ENCODE results near the gene THOP1. TPM values are rescaled to one million over a fixed set of nuclear protein-coding genes. Genes with fewer than 3 reads are reported as not detected.

Gene THOP1
- total RNA-seq, 1 donor from 2014 or later, result 29.3 TPM

DNA sequence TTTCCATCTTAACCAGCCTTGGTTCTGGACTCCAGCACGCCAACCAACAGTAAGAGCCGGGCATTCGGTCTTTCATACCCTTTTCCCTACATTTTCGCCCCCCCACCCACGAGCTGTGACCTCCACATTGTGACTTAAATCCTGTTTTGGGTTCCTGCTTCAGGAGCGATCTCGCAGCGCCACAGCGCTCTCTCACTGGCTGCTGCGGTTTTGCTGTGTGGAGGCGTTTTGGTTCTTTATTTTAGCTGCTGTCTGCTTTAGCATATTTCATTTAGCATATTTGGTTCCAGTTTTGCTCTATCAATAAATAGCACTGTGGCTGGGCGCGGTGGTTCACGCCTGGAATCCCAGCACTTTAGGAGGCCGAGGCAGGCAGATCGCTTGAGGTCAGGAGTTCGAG is 25.9 kb upstream of the THOP1 start:
- Histone ChIP-seq H3K27ac (no peak overlapping the region), H3K9me3 (no peaks in the 10 kb centered on the region), H3K4me1 (no peaks in the 10 kb centered on the region), H3K27me3 (no peaks in the 10 kb centered on the region), H3K36me3 (peaks cover 80% of the 10 kb centered on the region), H3K4me3 (no peak overlapping the region)
- TF ChIP-seq, protein P1, sequence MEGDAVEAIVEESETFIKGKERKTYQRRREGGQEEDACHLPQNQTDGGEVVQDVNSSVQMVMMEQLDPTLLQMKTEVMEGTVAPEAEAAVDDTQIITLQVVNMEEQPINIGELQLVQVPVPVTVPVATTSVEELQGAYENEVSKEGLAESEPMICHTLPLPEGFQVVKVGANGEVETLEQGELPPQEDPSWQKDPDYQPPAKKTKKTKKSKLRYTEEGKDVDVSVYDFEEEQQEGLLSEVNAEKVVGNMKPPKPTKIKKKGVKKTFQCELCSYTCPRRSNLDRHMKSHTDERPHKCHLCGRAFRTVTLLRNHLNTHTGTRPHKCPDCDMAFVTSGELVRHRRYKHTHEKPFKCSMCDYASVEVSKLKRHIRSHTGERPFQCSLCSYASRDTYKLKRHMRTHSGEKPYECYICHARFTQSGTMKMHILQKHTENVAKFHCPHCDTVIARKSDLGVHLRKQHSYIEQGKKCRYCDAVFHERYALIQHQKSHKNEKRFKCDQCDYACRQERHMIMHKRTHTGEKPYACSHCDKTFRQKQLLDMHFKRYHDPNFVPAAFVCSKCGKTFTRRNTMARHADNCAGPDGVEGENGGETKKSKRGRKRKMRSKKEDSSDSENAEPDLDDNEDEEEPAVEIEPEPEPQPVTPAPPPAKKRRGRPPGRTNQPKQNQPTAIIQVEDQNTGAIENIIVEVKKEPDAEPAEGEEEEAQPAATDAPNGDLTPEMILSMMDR (IDR thresholded peaks at IDR 0.05), result no peak
- intact Hi-C loops (cut with DNase I), result no loop called here
- DNase-seq, result no peak
- no peak for ATAC-seq

DNA sequence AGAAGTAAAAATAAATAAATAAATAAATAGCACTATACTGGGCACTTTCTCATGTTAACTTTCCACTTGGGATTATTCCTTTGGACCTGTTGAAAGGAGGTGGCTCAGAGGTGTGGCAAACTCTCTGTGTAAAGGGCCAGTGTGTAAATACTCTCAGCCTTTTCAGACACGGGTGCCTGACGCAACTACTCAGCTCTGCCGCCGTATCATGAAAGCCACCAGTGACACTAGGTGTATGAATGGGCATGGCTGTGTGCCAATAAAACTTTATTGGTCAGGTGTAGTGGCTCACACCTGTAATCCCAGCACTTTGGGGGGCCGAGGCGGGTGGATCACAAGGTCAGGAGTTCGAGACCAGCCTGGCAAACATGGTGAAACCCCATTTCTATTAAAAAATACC is 25.3 kb upstream of the THOP1 start:
- ATAC-seq (peak; percentile 47), DNase-seq (no peak)
- Histone ChIP-seq H3K4me3 (no peak overlapping the region), H3K27me3 (no peaks in the 10 kb centered on the region), H3K36me3 (peaks cover 80% of the 10 kb centered on the region), H3K9me3 (no peaks in the 10 kb centered on the region), H3K27ac (no peak overlapping the region), H3K4me1 (no peaks in the 10 kb centered on the region)
- TF ChIP-seq, protein P1 (IDR thresholded peaks at IDR 0.05), result no peak
- intact Hi-C loops (cut with DNase I), result loop anchor here (10.0 kb wide), 1 partner anchor 115 kb away; no protein-coding TSS in a partner anchor

DNA sequence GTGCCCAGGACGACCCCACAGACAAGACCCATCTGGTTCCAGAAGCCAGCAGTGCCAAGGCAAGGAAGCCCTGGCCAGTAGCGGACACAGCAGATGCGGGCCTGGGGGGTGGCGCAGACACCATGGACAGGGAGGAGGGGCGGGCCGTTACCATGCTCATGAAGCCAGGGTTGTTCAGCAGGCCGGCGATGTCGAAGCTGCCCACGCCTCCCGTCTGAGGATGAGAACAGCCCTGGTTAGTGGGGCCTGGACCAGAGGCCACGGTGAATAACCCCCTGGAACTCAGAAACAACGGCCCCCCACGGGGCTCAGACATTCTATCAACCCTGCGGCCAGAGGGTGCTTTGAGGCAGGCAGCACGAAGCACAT is 24.0 kb upstream of the THOP1 start:
- ATAC-seq, result no peak
- Histone ChIP-seq H3K9me3 (no peaks in the 10 kb centered on the region), H3K27me3 (no peaks in the 10 kb centered on the region), H3K4me1 (no peaks in the 10 kb centered on the region), H3K27ac (no peak overlapping the region), H3K4me3 (no peak overlapping the region), H3K36me3 (peaks cover 81% of the 10 kb centered on the region)
- intact Hi-C loops (cut with DNase I), result loop anchor here (10.0 kb wide), 1 partner anchor 116 kb away; no protein-coding TSS in a partner anchor
- TF ChIP-seq, protein P1 (IDR thresholded peaks at IDR 0.05), result no peak
- no peak for DNase-seq

DNA sequence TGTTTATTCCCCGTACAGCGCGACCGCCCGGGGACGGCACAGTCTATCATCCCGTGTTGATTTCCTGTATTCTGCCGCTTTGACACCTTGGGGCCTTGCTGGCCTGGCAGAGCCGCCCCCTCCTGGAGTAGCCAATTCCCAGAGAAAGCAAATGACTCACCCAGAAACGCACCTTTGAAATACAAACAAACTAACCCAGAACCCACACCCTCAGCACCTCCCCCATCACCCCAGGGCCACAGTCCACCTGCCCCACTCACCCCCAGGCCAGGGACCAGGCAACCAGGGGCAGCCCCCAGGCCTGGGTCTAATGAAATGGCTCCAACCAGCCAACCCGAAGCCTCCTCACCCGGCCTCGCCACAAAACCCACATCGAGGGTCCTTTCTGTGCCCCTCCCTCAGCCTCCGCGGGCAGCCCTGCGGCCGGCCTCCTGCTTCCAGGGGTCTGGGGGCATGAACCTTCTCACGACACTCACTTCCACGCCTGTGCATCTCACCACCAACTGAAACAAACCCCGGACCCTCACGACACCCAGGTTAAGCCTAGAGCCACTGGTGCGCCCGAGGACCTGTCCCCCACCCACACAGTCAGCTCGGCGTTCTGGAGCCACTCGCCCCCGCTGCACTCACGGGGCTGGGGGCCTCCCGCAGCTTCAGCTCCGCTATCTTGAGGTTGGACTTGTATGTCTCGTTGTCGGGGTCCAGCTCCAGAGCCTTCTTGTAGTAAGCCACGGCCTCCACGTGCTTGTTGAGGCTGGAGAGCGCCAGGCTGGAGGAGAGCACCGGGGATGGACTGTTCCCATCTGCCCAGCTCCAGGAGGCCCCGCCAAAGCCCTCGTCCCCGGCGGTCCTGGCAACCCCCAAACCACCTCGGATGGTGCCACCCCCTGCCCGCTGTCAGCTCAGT is 23.2 kb upstream of the THOP1 start:
- no peak for DNase-seq
- Histone ChIP-seq H3K4me3 (no peak overlapping the region), H3K36me3 (peaks cover 82% of the 10 kb centered on the region), H3K27me3 (no peaks in the 10 kb centered on the region), H3K27ac (no peak overlapping the region), H3K9me3 (no peaks in the 10 kb centered on the region), H3K4me1 (no peaks in the 10 kb centered on the region)
- no peak for ATAC-seq
- TF ChIP-seq, protein P1 (IDR thresholded peaks at IDR 0.05), result no peak
- intact Hi-C loops (cut with DNase I), result loop anchor here (10.0 kb wide), 1 partner anchor 117 kb away; no protein-coding TSS in a partner anchor

DNA sequence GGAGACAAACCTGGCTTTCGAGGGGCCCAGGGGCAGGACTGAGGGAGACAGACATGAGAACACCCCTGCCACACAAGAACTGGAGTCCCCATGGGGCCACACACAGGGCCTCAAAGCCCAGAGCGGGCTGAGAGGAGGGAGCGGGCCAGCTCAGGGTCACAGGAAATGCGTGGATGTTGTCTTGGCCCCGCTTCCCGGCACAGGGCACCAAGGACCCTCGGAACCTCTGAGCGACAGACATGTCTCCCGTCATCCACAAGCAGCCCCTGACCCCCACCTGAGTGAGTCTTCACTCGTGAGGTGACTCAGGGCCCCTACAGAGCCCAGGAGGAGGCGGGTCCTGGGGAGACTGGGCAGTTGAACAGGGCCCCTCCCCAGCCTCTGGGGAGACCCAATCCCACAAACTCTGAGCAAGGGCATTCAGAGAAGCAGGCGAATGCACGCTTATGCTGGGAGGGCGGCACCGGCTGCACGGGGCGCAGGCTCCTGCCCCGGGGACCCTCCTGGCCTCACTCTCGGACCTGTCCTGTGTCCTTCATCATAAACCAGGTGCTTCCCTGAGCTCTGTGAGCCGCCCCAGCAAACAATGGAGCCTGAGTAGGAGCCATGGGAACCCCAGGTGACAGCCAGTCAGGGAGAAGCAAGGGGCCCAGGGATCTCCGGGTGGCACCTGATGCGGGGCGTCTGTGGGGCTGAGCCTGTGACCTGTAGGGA is 22.4 kb upstream of the THOP1 start:
- intact Hi-C loops (cut with DNase I), result loop anchor here (10.0 kb wide), 1 partner anchor 118 kb away; no protein-coding TSS in a partner anchor
- ATAC-seq (no peak), DNase-seq (no peak)
- Histone ChIP-seq H3K4me3 (no peak overlapping the region), H3K4me1 (no peaks in the 10 kb centered on the region), H3K27me3 (no peaks in the 10 kb centered on the region), H3K9me3 (no peaks in the 10 kb centered on the region), H3K36me3 (peaks cover 84% of the 10 kb centered on the region), H3K27ac (no peak overlapping the region)
- TF ChIP-seq, protein P1 (IDR thresholded peaks at IDR 0.05), result no peak

Measured in upper lobe of right lung (tissue), 1 donor.